Panc1 (cell line): Measurements from ENCODE around the gene LYRM9. TPM values are rescaled to one million over a fixed set of nuclear protein-coding genes. Genes with fewer than 3 reads are reported as not detected.

Source experiments
- ATAC-seq: fragments of 200-7000 bp; cut with Tn5 transposase; 2 replicates; pipeline ENCODE4 v1.9.1; 2020; ENCODE audit warnings: mild to moderate bottlenecking, moderate library complexity
- BruUV-seq: library from RNA; stranded (reverse); fragments of 400-500 nt; replicated peaks from 2 replicates; lab custom pipeline; 2021; lab: Mats Ljungman, UMichigan
- CTCF ChIA-PET: fragments of 300-600 bp; sonication (Branson Sonifier 250); formaldehyde crosslinking; loops from one replicate; lab custom pipeline; 2022; ENCODE audit warnings: antibody characterized with exemption; lab: Charles Lee
- POLR2A ChIA-PET: fragments of 300-600 bp; sonication (Branson Sonifier 250); formaldehyde crosslinking; loops from one replicate; lab custom pipeline; 2022; ENCODE audit warnings: antibody characterized with exemption; lab: Charles Lee
- DNase-seq: peaks from one replicate; pipeline ENCODE4 v3.0.0-alpha.2; 2010; ENCODE audit warnings: low read depth, low spot score
- H3K27ac ChIP-seq: 2 replicates; pipeline ENCODE4 v1.5.1; 2011; ENCODE audit warnings: mild to moderate bottlenecking, low read length, inconsistent platforms
- H3K27me3 ChIP-seq: fragments of 200-500 bp; sonication (Bioruptor generic); 2 replicates; pipeline ENCODE4 v1.6.0; 2014; ENCODE audit warnings: low read length, inconsistent platforms; ENCODE audit not compliant: control insufficient read depth, insufficient read depth
- H3K36me3 ChIP-seq: fragments of 200-500 bp; sonication (Bioruptor generic); 2 replicates; pipeline ENCODE4 v1.5.1; 2014; ENCODE audit warnings: inconsistent platforms, mild to moderate bottlenecking, low read length, moderate library complexity; ENCODE audit not compliant: control insufficient read depth, insufficient read depth
- H3K4me1 ChIP-seq: 2 replicates; pipeline ENCODE4 v1.5.1; 2011; ENCODE audit warnings: inconsistent platforms, mild to moderate bottlenecking, low read length, moderate library complexity; ENCODE audit not compliant: control insufficient read depth, insufficient read depth
- H3K4me3 ChIP-seq, 2 experiments: 2 replicates each; pipeline ENCODE4 v1.5.1; 2011 to 2012; ENCODE audit warnings: low read depth in 2 of 2, low read length in 2 of 2, mild to moderate bottlenecking in 2 of 2, inconsistent platforms in 1 of 2, moderate library complexity in 1 of 2
- H3K9me3 ChIP-seq: fragments of 200-500 bp; sonication (Bioruptor generic); 2 replicates; pipeline ENCODE4 v1.5.1; 2014; ENCODE audit warnings: low read depth, mild to moderate bottlenecking, inconsistent platforms, low read length, moderate library complexity; ENCODE audit not compliant: control insufficient read depth, insufficient read depth
- CTCF ChIP-seq: fragments of 450-650 bp; IDR thresholded peaks from 2 replicates; pipeline ENCODE4 v1.5.1; 2017; ENCODE audit warnings: mild to moderate bottlenecking
- POLR2AphosphoS5 ChIP-seq: IDR thresholded peaks from 2 replicates; pipeline ENCODE4 v1.6.1; 2012; ENCODE audit warnings: mild to moderate bottlenecking, low read depth, low read length, moderate library complexity
- REST ChIP-seq, 2 experiments: IDR thresholded peaks; 2 replicates each; pipeline ENCODE4 v1.6.1; 2011 to 2012; ENCODE audit warnings: low read depth in 2 of 2, control low read depth in 1 of 2, low read length in 1 of 2, mild to moderate bottlenecking in 1 of 2, moderate library complexity in 1 of 2; ENCODE audit not compliant: insufficient read depth in 1 of 2
- SIN3A ChIP-seq: IDR thresholded peaks from 2 replicates; pipeline ENCODE4 v1.6.1; 2012; ENCODE audit warnings: low read depth, mild to moderate bottlenecking, low read length, moderate library complexity, borderline replicate concordance; ENCODE audit not compliant: insufficient read depth
- TCF7L2 ChIP-seq: IDR thresholded peaks from 2 replicates; pipeline ENCODE4 v1.6.1; 2011; ENCODE audit warnings: mild to moderate bottlenecking, low read depth, low read length, inconsistent platforms
- in situ Hi-C: cut with HindIII; loops from 2 replicates; pipeline ENCODE4 v1.10.0; 2016; ENCODE audit warnings: low sequenced_read_pairs, low pct_unique_long_range_greater_than_20kb
- intact Hi-C: fragments of 100-400 bp; cut with micrococcal nuclease; formaldehyde crosslinking; loops from one replicate; pipeline ENCODE4 v1.10.0; 2022; ENCODE audit not compliant: unreplicated experiment
- total RNA-seq: library from RNA; stranded (reverse); gene quantifications from one replicate; pipeline ENCODE4 v1.2.1, GENCODE V29; 2021; ENCODE audit not compliant: unreplicated experiment

The LYRM9 gene
- total RNA-seq, 1 experiment from 2014 or later: 1.6 TPM

GRCh38 chr17:27872776-27873175 is 20.4 kb downstream of the LYRM9 start:
- Histone ChIP-seq H3K4me1 (no peaks in the 10 kb centered on the region), H3K27me3 (no peaks in the 10 kb centered on the region), H3K4me3 (no peak overlapping the region), H3K36me3 (no peaks in the 10 kb centered on the region), H3K9me3 (no peaks in the 10 kb centered on the region), H3K27ac (no peak overlapping the region)
- in situ Hi-C loops (no loop called here), intact Hi-C loops (no loop called here)
- TF ChIP-seq CTCF (no peak), SIN3A (no peak), TCF7L2 (no peak), POLR2AphosphoS5 (no peak), REST (IDR thresholded peaks at IDR 0.05; ENCODE audit: insufficient read depth in 1 of 2, low read depth in 2 of 2, low read length in 1 of 2) (no peak)
- DNase-seq (no peak), ATAC-seq (no peak)
- no TSS peak for BruUV-seq
- POLR2A ChIA-PET: no interaction called here
- CTCF ChIA-PET: no interaction called here

DNA sequence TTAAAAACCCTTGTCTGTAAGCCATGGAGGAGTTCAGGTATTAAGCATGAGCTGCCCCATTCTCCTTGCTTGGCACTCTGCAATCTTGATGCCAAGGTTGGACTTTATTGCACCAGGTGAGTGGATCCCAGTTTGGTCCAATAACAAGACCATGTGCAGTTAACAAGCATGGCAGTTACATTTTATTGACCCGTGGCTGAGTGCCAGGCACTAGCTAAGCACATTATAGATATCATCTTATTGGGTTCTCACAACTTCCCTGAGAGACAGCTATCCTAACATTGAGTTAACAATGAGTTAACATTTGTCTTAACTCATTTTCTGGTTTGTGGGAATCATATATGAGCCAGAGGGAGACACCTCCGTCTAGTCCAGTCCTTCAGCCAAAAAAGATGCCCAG is 21.8 kb downstream of the LYRM9 start:
- BruUV-seq: no TSS peak
- no peaks in the 10 kb centered on the region for H3K27me3 ChIP-seq
- CTCF ChIA-PET: interaction anchor here (1.1 kb wide), 1 partner anchor 66 kb away, joined by 3 read pairs; no protein-coding TSS in a partner anchor
- no peaks in the 10 kb centered on the region for H3K4me1 ChIP-seq
- no peak overlapping the region for H3K27ac ChIP-seq
- ATAC-seq (no peak), DNase-seq (no peak)
- in situ Hi-C loops (no loop called here), intact Hi-C loops (no loop called here)
- TF ChIP-seq SIN3A: no peak
- TF ChIP-seq CTCF: no peak
- no peak for TF ChIP-seq POLR2AphosphoS5
- no peak for TF ChIP-seq TCF7L2
- TF ChIP-seq REST (IDR thresholded peaks at IDR 0.05; ENCODE audit: insufficient read depth in 1 of 2, low read depth in 2 of 2, low read length in 1 of 2): no peak
- no peak overlapping the region for H3K4me3 ChIP-seq
- no peaks in the 10 kb centered on the region for H3K9me3 ChIP-seq
- H3K36me3 ChIP-seq: no peaks in the 10 kb centered on the region
- POLR2A ChIA-PET: no interaction called here
